Panc1 (cell line): ENCODE measurements around the gene RPS6KA1.

Experiments used
- POLR2AphosphoS5 ChIP-seq: IDR thresholded peaks from 2 replicates; pipeline ENCODE4 v1.6.1; 2012; ENCODE audit warnings: mild to moderate bottlenecking, low read depth, low read length, moderate library complexity
- TF ChIP-seq, protein P1 (sequence below): fragments of 450-650 bp; IDR thresholded peaks from 2 replicates; pipeline ENCODE4 v1.5.1; 2017; ENCODE audit warnings: mild to moderate bottlenecking
- TF ChIP-seq, protein P2 (sequence below), 2 experiments: IDR thresholded peaks; 2 replicates each; pipeline ENCODE4 v1.6.1; 2011 to 2012; ENCODE audit warnings: low read depth in 2 of 2, control low read depth in 1 of 2, low read length in 1 of 2, mild to moderate bottlenecking in 1 of 2, moderate library complexity in 1 of 2; ENCODE audit not compliant: insufficient read depth in 1 of 2

DNA sequence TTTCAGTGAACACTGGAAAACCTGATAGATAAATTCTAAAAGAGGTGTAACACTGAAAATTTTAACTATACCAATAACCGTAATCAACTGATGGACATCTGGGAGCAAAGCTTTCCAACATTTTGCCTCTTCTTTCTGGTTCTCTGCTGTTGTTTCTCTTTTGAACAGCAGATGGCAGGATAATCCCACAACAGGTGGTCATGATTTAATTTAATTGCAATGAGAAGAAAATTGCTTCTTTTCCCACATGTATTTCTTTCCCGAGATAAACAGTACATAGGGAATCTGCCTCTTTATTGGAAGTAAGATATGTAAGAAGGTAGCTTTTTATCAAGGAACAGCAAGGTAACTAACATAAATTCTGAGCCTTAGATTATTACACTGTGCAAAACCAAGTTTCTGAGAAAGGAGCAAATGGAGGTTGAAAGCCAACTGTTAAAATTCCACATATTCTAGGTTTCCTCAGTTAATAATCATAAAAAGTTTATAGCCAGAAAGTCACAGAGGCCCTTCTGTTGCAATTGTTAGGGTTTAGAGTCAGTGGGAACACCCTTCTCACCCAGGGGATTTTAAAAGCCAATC, 72.9 kb downstream of the RPS6KA1 start:
- TF ChIP-seq, protein P1, sequence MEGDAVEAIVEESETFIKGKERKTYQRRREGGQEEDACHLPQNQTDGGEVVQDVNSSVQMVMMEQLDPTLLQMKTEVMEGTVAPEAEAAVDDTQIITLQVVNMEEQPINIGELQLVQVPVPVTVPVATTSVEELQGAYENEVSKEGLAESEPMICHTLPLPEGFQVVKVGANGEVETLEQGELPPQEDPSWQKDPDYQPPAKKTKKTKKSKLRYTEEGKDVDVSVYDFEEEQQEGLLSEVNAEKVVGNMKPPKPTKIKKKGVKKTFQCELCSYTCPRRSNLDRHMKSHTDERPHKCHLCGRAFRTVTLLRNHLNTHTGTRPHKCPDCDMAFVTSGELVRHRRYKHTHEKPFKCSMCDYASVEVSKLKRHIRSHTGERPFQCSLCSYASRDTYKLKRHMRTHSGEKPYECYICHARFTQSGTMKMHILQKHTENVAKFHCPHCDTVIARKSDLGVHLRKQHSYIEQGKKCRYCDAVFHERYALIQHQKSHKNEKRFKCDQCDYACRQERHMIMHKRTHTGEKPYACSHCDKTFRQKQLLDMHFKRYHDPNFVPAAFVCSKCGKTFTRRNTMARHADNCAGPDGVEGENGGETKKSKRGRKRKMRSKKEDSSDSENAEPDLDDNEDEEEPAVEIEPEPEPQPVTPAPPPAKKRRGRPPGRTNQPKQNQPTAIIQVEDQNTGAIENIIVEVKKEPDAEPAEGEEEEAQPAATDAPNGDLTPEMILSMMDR, result peak; percentile 79; the same call in 1 of the 2 replicates
- no peak for TF ChIP-seq POLR2AphosphoS5
- TF ChIP-seq, protein P2, sequence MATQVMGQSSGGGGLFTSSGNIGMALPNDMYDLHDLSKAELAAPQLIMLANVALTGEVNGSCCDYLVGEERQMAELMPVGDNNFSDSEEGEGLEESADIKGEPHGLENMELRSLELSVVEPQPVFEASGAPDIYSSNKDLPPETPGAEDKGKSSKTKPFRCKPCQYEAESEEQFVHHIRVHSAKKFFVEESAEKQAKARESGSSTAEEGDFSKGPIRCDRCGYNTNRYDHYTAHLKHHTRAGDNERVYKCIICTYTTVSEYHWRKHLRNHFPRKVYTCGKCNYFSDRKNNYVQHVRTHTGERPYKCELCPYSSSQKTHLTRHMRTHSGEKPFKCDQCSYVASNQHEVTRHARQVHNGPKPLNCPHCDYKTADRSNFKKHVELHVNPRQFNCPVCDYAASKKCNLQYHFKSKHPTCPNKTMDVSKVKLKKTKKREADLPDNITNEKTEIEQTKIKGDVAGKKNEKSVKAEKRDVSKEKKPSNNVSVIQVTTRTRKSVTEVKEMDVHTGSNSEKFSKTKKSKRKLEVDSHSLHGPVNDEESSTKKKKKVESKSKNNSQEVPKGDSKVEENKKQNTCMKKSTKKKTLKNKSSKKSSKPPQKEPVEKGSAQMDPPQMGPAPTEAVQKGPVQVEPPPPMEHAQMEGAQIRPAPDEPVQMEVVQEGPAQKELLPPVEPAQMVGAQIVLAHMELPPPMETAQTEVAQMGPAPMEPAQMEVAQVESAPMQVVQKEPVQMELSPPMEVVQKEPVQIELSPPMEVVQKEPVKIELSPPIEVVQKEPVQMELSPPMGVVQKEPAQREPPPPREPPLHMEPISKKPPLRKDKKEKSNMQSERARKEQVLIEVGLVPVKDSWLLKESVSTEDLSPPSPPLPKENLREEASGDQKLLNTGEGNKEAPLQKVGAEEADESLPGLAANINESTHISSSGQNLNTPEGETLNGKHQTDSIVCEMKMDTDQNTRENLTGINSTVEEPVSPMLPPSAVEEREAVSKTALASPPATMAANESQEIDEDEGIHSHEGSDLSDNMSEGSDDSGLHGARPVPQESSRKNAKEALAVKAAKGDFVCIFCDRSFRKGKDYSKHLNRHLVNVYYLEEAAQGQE (IDR thresholded peaks at IDR 0.05; ENCODE audit: insufficient read depth in 1 of 2, low read depth in 2 of 2, low read length in 1 of 2), result no peak
